Peyer's patch (tissue), 4 donors: ENCODE results near the gene GLUD2.

ENCODE experiments used
- CTCF ChIP-seq, 6 experiments: fragments of 450-650 bp in 4 of 6; fragments of 200-600 bp in 2 of 6; sonication (generic) in 1 of 6; IDR thresholded peaks; one replicate each; pipeline ENCODE4 v1.5.1; 2017 to 2019; ENCODE audit warnings: antibody characterized with exemption in 6 of 6, mild to moderate bottlenecking in 3 of 6, moderate library complexity in 1 of 6
- POLR2A ChIP-seq, 2 donors: fragments of 450-650 bp; IDR thresholded peaks; one replicate each; pipeline ENCODE4 v1.5.1; 2017; ENCODE audit warnings: antibody characterized with exemption in 2 of 2, mild to moderate bottlenecking in 2 of 2, moderate library complexity in 2 of 2

DNA sequence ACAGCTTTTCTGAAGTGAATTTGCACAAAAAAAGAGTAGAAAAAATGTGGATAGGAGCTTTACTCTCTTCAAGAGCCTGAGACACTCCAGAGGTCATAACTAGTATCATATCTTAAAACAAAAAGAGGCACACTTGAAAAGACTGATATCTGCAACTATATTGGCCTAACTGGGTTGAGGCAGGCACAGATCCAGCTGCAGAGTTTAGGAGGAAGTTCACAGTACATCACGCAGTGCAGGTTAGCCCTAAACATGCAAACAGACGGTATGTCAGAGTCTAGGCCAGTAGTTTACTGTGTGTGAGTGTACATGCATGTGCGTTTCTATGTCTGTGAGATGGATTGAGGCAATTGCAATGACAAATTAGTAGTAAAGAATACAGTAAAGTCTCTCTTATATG is 37.6 kb upstream of the GLUD2 start:
- no peak for TF ChIP-seq CTCF (IDR thresholded peaks at IDR 0.05)
- no peak for TF ChIP-seq POLR2A (IDR thresholded peaks at IDR 0.05)
